GM19467 (cell line): ENCODE measurements around the gene KIAA0232.
"Not testable (repeated sequence)": the region's sequence is repeated elsewhere in the genome, so short reads cannot be mapped to it uniquely, and the experiment has no call there.

ENCODE experiments used
- ATAC-seq: cut with Tn5 transposase; IDR thresholded peaks from one replicate; pipeline ENCODE4 v1.9.1; 2021; ENCODE audit warnings: mild to moderate bottlenecking, moderate library complexity; ENCODE audit not compliant: unreplicated experiment

Gene KIAA0232

DNA sequence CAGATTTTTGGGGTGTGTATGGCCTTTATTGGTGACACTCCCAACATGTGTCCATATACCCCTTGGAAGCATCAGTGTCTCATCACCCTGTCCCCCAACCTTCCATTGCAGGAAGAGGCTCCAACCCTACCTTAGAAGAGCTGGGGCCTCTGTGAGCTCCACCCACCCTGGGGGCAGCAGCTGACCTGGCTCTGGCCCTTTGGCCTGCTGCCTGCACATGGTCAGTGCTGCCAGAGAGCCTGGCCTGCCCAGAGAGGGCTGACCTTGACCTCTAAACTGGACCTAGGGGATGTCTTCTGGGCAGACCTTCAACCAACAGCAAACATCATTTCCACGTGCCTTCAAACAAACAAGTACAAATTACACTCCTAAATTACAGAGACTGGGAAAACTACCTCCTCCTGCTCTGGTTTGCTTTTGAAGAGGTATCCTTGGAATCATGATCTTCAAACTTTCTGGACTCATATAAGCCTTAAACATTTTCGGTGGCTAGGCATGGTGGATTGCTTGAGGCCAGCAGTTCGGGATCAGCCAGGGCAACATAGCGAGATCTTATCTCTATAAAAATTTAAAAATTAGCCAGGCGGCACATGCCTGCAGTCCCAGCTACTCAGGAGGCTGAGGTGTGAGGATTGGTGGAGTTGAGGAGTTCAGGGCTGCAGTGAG is 27.3 kb upstream of the KIAA0232 start:
- ATAC-seq: no peak

DNA sequence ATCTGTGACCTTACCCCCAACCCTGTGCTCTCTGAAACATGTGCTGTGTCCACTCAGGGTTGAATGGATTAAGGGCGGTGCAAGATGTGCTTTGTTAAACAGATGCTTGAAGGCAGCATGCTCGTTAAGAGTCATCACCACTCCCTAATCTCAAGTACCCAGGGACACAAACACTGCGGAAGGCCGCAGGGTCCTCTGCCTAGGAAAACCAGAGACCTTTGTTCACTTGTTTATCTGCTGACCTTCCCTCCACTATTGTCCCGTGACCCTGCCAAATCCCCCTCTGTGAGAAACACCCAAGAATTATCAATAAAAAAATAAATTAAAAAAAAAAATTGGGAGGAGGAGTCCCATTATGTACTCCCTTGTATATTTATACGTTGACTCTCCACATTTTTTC is 26.2 kb upstream of the KIAA0232 start:
- not testable (repeated sequence) for ATAC-seq

DNA sequence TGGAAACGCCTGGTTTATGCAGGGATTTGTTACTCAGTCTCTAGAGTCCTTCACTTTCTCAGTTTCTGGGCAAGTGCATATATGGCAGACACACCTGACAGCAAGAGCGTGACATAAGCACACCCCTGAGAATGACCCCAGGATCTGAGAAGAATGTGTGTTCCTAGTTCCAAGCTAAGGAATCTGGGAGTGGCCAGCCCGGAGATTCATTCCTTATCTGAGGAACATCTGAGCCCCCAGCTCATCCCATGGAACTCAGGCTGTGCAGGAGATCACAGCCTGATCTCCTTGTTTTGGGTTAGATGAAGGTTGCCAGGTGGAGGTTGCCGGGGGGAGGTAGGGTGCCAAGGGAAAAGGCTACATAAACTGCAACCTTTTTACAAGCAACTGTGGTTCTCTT is 23.8 kb upstream of the KIAA0232 start:
- no peak for ATAC-seq

DNA sequence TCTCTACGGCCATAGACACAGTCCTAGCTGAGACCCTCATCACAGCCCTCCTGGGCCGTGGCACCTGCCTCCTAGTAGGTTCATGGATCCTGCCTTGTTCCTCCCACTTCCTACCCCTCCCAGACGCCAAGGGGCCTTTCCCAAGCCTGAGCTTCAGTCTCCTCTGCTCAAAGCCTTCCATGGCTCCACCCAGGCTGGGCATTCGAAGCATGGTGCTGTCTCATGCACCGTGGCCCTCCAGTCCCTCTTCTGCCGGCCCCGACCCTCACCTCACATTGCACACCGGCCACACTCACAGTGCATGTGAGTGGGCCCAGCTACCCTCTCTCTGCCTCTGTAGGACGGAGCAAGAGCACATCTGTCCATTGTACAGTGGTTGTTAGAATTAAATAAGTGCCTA is 21.7 kb upstream of the KIAA0232 start:
- ATAC-seq: no peak

DNA sequence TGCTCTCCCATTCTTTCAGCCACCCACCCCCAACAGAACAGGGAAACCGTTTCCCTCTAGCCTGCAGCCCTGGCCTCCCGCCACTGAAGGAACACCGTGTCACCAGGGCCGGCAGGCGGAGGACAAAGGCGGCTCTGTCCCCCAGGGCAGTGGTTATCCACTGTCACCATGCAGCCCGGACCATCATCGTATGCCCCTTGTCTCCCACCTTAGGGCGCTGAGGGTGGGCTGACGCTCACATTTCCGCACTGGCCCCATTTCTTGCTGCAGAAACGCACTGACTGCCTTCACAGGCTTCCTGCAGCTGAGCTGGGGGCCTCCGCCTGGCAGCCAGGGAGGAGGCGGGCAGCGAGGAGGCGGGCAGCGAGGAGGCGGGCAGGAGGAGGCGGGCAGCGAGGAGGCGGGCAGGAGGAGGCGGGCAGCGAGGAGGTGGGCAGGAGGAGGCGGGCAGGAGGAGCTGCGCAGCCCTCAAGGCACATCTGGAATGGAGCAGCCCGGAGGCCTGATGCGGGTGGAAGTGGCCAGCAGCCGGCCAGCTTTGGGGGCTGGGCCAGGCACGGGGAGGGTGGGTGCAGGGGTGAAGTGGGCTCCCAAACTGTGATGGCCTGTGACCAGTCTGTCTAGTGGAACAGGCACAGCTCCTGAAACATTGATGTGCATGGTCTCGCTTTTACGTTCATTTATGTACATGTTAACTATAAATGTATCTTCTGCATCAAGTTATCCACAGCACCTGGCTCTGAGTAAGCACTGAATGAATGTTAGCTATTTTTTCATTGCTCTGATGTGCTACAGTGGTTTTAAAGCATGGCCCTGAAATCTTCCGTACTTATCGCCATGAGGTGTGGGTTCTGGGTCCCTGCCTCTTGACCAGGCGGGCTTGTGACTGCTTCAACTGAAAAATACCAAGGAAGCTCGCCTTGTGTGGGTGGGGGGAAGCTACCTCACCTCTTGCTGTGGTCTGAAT is 20.6 kb upstream of the KIAA0232 start:
- no peak for ATAC-seq

DNA sequence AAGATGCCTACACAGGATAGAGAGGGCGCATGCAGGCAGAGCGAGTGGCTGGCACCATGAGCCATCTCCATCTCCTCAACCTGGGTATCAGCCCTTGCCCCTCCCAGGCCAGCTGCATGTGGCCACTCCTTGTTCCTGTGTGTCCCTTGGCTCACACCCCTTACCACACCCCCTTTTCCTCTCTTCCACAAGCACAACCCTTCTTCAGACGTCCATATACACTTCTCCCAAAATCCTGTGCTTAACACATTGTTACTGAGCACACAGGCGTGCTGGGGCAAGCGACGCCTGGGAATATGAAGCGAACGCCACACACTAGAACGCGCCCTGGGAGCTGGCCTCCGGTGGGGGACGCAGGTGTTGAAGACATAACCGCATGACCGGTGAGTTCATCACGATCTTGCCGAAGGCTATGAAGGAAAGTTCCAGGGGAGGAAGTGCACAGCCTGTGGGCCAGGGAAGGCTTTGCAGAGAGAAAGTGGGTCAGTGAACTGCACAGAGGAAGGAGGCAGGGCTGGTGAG is 19.1 kb upstream of the KIAA0232 start:
- no peak for ATAC-seq

DNA sequence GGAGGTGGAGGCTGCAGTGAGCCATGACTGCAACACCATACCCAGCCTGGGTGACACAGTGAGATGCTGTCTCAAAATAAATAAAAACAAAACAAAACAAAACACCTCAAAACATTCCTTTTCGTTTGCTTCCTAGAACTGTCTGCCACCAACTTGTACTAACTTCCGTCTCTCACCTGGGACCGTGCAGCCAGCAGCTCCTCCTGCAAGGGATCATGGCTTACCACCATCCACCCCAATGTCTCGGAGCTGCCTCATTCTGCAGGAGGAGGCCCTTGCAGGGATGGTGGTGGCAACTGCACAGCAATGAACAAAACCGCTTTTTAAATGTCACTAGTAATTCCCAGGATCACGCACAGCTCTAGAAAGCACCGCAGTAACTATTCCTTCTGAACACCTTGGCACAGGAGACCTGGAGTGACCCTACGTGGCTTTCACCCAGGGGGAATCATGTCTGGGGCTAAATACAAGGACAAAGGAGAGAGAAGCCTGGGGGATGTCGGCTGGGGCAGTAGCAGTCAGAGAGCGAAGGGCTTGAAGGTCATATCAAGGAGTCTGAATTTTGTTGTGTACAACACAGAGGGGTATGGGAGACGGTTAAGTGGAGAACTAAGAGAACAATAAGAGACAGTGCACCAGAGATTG is 17.4 kb upstream of the KIAA0232 start:
- no peak for ATAC-seq

DNA sequence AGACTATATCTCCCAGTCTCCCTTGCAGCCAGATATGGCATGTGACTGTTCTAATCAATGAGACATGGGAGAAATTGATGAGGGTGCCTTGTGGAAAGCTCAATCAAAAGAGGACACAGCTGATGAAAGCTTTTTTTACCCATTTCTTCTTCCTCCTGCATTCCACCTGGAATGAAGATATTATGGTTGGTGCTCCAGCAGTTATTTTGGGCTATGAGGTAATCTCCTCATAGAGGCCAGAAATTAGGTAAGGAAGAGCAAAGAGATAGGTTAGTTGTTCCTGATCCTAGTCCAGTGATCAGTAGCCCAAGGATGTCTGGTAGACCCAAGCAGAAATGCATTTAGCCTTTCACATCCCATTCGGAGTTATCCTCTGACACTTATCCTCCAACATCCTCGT is 16.8 kb upstream of the KIAA0232 start:
- no peak for ATAC-seq

DNA sequence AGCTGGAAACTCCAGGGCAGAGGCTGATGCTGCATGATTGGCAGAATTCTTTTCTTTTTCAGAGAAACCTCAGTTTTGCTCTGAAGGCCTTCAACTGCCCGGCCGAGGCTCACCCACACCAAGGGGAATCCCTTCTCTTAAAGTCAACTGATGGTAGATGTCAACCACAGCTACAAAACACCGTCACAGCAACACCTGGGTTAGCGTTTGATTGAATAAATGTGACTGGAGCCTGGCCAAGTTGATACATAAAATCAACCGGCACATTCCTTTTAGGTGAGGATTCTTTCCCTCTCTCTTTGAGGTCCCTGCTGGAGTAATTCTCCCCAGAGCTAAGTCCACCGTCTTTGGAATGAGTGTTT is 15.2 kb upstream of the KIAA0232 start:
- ATAC-seq: no peak

DNA sequence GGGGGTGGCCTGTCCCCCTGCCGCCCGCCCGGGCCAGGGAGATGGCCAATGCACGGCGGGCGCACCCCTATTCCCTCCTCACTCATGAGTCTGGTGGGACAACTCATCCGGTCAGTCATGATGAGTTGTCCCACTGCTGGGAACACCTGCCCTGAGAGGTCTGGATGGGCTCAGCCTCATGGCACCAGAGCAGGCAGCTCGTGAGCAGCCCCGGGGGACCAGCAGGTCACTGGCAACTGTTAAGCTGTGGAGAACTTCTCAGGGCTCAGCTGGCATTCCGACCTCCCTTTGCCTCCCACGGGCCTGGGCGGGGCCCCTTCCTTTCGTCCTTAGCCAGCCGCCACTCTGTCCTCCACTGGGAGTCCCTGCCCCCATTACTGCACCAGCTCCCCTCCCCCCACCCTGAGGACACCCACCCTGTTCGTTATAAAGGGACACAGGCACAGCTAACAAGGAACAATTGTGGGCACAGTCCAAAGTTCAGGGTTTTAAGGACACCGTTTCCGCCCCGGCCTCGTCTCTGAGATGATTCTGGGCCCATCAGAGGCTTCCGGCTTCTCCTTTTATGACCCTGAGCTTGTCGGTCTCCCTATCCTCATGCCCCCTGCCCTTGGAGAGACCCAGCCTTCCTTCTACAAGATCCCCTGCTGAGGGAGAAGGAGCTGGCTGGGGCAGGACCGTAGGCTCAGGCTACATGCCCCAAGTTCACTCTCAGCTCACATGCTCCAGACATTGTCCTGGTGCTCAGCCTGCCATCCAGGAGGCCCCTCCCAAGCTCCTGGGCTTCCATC is 14.6 kb upstream of the KIAA0232 start:
- no peak for ATAC-seq

DNA sequence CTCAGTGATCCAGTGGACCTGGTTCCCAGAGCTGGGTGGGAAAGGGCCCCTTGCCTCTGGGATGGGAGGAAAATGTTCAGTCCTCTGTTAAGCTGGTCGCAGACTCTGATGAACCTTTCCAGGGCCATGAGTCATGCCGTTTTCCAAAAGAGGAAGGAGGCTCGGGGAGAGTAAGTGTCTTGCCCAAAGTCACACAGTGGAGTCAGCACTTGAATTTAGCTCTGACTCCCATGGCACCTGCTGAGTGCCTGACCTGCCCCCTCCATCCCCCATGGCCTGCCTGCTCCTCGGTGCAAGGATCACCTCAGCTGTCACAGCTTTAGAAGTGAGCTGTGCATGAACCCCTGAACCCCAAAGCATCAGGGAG is 14.0 kb upstream of the KIAA0232 start:
- no peak for ATAC-seq

DNA sequence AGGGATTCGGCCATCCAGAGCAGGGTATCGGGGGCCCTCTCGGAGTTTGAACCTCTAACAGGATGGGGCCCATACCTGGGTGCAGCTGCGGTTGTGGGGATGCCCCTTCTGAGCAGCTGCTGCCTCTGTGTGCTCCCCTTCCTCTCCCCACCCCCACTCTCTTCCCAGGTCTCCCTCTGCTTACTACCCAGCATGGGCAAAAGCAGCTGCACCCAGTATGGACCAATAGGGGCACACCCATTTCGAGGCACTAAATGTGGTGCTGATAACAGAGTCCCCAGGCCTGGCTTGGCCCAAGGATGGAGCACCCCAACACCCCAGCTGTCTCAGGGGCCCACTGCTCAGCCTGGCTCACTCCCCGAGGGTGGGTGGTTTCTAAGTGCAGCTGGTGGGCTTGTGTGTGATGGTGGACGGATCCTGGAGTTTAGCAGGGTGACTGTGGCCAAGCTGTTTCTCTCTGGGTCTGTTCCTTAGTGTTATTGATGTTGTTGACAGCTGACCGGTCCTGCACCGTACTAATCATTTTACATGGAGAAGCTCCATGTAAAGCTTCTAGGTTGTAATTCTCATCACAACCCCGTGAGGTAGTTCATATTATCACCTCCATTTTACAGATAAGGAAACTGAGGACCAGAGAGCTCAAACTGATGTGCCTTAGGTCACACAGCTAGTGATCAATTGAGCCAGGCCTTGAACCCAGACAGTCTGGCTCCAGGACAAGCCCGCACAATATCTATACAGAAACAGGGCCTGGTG is 13.1 kb upstream of the KIAA0232 start:
- ATAC-seq: no peak

DNA sequence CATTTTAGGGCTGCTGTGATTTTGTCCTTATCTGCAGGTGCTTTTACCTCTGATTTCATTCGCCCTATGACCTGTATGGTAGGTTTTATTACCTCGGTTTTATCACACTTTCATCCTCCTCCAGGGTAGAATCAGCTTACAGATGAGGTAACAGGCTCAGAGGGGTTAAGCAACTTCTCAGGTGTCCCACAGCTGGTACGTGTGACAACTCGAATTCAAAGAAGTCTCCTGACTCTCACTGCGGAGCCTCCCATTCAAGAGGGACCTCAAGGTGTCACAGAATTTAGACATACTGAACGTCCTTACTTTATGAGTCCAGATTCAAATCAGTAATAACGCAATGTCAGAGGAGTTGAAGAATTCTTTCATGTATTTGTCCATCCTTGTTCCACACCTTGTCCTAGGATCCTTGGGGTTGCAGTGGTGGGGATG is 12.5 kb upstream of the KIAA0232 start:
- ATAC-seq: no peak

DNA sequence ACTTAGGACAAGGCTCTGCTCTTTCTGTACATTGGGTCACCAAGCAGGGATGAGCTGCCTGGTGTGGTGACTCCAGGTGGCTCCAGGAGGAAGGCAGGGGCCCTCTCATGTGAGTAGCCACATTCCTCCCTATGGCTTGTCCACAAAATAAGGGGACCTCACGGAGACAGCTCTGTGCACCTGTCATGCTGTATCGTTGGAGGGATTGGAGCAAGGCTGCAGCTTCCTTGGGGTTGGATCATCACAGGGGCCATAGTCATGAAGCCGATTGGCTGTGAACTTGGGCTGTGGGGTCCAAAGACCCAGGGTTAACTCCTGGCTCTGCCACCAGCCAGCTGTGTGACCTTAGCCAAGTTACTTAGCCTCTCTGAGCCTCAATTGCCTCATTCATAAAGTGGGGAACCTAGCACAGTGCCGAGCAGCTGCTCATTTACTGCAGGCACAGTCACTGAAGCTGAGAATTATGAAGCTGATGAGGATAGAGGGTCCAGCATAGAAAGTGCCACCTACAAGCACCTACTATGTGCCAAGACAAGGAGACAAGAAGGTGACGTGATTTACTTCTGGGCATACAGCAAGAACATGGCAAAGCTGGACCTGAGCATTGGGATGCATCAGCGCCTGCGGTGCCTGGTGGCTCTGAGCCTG is 11.8 kb upstream of the KIAA0232 start:
- ATAC-seq: no peak

DNA sequence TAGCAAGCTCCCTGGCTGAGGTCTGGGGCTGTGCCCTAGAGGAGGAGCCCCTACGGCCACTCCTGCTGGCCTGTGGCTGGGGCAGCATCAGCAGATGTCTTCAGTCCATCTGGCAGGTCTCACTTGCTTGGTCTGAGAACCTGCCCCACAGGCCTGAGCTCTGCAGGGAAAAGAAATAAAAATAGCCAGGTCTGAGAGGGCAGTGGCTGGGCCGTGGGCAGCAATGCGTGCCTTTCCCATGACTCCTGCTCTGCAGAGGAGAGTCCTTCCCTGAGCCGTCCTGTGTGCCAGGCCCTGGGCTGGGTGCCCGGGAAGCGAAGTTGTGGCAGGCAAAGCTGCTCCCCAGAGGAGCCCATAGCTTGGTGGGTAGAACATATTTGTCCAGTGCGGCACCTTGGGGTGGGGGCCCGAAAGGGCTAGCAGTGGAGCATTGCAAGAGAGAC is 11.3 kb upstream of the KIAA0232 start:
- no peak for ATAC-seq

DNA sequence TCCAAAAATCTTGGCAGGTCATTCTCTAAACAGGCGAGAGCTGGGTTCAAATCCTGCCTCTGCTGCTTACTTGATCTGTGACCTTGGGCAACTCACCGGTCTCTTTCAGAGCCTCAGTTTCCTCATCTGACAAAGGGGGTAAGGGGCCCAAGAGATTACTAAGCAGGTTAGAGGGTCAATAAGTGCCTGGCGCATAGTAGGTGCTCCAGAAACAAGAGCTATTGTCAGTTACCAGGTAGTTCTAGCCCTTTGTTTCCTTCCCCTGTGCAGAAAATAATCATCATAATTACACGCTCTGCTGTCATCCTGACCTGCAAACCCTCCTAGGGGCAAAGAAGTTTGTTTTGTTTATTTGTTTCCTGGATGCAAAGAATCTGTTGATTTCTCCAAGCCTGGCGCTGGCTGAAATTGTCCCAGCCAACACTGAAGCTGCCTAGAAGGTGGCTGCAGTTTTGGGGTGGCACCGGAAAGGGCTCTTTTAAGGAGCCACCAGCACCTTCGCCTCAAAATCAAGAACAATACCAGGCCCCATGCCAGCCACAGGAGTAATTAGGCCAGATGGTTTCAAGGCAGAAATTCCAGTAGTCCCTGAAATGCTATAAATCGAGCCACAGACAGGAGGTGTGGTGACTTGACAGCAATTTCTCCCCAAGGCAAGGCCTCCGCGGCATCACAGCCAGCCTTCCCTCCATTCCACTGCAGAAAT is 10.2 kb upstream of the KIAA0232 start:
- ATAC-seq: no peak

DNA sequence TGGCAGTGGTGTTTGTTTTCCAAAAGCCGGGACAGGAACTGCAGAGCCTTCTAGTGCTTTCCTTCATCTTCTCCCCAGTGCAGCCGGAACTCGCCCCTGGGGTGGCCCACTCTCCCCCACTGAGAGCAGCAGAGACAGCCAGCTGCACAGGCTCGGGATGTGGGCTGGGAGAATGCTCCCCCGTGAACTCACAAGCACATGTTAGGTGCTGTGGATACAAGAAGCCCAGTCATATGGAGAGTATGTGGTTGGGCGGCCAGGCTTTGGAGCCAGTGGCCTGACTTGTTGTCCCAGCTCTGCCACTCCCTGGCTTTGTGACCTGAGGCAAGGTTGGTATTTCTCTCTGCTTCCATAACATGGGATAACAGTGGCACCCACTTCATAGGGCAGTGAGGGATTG is 9.4 kb upstream of the KIAA0232 start:
- no peak for ATAC-seq

DNA sequence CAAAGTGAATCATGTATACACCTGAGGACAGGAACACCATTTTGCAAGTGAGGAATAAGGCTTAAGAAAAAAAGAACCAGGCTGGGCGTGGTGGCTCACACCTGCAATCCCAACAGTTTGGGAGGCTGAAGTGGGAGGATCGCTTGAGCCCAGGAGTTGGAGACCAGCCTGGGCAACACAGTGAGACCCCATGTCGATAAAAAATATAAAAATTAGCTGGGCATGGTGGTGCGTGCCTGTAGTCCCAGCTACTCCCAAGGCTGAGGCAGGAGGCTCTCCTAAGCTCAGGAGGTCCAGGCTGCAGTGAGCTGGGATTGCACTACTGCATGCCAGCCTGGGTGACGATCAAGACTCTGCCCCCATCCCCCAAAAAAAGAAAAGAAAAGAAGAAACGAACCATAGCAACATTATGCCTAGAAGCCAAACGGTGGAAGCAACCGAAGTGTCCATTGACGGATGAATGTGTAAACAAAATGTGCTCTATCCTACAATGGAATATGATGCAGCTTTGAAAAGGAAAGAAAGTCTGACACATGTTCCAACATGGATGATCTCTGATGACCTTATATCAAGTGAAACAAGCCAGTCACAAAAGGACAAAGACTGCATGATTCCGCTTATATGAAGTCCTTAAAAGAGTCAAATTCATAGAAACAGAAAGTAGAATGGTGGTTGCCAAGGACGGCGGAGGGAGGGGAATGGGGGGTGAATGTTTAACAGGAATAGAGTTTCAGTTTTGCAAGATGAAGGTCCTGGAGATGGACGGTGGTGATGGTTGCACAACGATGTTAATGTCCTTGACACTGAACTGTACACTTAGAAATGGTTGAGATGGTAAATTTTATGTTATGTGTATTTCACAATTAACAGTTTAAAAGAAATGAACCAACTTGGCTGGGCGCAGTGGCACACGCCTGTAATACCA is 8.6 kb upstream of the KIAA0232 start:
- ATAC-seq: no peak
